ENCODE measurements around the gene GDF3.
"Not testable (repeated sequence)": the region's sequence is repeated elsewhere in the genome, so short reads cannot be mapped to it uniquely, and the experiment has no call there.

The GDF3 gene

DNA sequence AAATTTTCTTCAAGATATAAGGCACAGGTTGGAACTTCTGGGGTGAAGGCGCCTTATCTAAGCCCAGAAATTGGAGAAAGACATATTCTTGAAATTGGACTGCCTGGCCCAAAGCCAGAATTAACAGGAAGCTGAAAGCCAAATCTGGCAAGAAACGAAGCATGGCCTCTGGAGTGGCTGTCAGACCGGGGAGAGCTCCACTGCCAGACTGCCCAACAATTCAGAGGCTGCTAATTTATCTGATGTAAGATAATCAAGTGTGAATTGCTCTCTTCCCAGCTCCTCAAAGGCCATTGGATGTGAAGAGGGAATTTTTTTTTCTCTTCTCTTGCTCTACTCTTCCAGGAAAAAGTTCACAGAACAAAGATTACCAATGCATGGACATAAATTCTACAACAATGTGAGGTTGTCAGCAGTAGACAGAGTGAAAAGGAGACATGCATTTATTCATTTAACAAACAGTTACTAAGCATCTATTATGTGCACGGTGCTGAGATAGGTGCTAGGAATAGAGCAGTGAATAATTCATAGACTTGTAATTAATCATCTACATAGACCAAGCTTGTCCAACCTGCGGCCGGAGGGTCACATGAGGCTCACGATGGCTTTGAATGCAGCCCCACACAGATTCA, at the start of gene GDF3:
Gene GDF3, minus strand, starts transcription at position 210 of the 632 bp plus-strand sequence. Its CDS starts 47 bp downstream, at position 163.
- DNase-seq (ENCODE audit: low spot score) = no peak

DNA sequence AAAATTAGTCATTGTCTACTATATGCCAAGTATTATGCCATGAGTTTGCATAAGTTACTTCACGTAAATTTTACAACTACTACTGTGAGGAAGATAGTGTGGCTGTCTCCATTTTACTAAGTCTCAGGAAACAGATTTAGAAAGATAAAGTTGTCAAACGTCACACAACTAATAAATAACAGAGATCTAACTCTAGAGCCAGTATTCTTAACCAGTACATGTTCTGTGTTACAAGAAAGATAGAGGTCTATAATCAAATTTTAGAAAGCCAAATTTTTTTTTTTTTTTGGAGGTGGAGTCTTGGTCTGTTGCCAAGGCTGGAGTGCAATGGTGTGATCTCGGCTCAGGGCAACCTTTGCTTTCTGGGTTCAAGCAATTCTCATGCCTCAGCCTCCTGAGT, 37.4 kb upstream of the GDF3 start:
- no peak for DNase-seq (ENCODE audit: low spot score)

GRCh38 chr12:7731486-7731885, 35.9 kb upstream of the GDF3 start:
- DNase-seq (ENCODE audit: low spot score) = no peak

DNA sequence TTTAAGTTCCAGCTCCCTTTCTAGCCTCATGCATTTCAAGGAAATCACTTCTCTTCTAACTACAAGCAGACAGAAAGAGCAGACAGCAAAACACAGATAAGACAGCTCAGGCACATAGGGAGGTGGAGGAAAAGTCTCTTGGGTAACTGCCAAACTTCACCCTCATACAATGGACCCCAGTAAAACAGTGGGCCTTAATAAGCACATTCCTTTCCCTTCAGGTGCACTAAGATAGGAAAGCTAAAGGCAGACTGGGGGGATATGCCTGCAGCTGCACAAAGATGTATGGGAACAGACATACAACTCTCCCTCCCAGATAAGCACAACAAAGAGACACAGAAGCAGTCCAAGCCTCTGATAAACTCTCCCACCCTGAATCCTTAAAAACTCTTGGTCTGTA, 35.4 kb upstream of the GDF3 start:
- DNase-seq (ENCODE audit: low spot score) = not testable (repeated sequence)

- DNase-seq (ENCODE audit: low spot score) = no peak
These were observed 34.2 kb upstream of the GDF3 start for GRCh38 chr12:7729746-7730145.

DNA sequence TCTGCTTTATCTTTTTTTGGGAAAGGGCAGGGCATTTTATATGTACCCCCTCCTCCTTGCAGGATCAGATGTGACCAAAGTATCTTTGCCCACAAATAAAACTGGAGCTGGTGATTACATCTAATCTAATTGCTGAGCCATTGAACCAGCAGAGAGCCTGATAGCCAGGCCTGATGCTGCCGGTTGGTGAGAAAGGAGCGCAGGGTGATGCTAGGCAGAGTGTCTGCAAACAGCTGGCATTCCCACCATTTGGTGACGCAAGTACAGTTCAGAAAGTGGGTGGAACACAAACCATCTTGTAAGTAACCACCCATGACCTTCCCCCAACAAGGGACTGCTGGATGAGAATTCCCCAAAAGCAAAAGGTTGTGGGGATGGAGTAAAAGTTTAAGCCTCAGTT, 28.4 kb upstream of the GDF3 start:
- no peak for DNase-seq (ENCODE audit: low spot score)

DNA sequence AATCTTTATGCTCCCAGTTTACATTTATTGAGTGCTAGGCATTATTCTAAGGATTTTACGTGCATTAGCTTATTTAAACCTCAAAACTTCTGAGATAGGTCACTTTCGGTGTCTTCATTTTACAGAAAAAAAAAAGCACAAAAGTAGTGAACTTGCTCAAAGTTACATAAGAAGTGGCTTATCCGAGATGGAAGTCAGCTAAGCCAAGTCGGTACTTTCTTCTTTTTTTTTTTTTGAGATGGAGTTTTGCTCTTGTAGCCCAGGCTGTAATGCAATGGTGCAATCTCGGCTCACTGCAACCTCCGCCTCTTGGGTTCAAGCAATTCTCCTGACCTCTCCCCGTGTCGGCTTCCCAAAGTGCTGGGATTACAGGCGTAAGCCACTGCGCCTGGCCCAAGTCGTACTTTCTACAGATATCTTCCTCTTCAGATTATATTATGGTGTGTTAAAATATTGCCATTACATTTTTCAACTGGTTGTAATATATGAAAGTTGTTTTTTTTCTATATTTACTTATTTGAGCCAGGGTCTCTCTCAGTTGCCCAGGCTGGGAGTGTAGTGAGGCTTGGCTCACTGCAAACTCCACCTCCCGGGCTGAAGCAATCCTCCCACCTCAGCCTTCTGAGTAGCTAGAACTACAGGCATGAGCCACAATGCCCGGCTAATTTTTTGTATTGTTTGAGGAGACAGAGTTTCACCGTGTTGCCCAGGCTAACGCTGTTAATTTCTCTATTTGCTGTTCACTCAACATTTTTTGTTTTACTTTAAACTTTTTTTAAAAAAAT, 24.6 kb upstream of the GDF3 start:
- no peak for DNase-seq (ENCODE audit: low spot score)

DNA sequence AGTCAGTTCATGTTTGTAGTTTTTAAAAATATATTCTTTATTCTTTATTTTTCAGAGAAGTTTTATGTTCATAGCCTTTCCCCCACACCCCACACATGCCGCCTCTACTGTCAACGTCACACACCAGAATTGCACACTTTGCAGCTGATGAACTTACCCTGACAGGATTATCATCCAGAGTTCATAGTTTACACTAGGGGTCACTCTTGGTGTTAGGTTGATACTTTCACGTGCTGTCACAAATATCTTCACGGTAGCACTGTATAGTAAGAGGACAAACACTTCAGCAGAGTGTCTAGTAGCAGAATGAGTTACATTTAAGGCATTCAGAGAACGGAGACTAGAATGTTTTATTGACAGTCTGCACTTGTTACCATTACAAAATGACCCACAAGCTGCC, 20.8 kb upstream of the GDF3 start:
- no peak for DNase-seq (ENCODE audit: low spot score)

- no peak for DNase-seq (ENCODE audit: low spot score)
These were observed 17.4 kb upstream of the GDF3 start for GRCh38 chr12:7712841-7713442.

- DNase-seq (ENCODE audit: low spot score) = no peak
These were observed 15.6 kb upstream of the GDF3 start, which contains the start of gene DPPA3 for GRCh38 chr12:7711133-7711532. Gene DPPA3, plus strand, starts transcription at chr12:7711433. Its CDS starts 138 bp downstream, at chr12:7711571.

DNA sequence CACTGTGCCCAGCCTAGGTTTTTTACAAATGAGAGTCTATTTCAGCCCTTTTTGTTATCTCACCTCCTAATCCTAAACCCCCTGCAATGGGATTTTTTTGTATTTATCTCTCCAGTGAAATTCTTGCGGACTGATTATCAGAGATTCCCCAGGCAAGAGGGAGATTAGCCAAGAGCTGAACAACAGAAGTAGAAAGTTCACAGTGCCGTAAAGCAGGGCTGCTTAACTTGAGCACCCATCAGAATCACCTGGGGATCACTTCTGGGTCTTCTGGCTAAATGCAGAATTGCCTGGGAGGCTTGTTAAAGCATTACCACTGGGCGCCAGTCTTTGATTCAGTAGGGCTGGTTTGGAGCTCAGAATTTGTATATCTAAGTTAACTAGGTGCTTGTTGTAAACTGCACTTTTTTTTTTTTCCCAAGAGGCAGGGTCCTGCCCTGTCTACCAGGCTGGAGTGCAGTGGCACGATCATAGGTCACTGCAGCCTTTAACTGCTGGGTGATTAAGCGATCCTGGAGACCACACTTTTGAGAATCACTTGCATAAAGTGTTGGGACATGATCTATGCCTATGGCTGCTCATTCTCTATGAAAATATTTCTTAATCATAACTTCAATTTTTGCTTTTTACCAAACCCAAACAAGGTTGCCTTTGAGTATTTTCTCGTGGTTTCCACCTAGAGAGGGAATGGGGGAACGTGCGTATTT, 14.5 kb upstream of the GDF3 start:
- DNase-seq (ENCODE audit: low spot score) = no peak

- no peak for DNase-seq (ENCODE audit: low spot score)
These were observed 10.3 kb upstream of the GDF3 start for GRCh38 chr12:7705846-7706245.

- no peak for DNase-seq (ENCODE audit: low spot score)
These were observed 376 bp downstream of the GDF3 start for GRCh38 chr12:7695237-7695560.

DNA sequence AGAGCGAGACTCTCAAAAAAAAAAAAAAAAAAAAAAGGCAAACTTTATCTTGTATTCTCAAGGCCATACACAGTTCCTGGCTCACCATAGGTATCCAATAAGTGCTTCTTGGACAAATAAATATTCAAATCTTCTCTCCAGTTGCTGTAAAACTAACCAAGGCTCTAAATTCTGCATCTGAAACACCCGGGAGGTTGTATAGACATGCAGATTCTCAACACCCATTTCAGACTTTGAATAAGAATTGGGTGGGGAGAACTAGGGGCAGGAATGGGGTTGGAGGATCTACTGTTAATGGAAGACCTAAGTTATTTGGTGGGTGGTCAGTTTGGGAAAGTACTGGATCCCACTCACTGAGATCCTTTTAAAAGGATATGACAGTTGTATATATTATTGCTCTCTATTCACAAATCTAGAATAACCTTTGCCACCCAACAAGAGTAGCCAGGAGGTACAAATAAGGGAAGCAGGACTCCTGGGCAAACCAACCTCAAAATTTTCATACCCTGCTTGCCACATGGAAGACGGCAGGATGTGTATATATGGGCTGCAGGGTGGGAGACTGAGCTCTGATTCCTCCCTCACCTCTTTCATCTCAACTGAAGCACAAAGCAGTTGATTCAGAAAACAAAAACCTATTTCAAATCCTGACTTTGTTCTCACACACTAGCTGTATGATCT, 879 bp downstream of the GDF3 start:
- DNase-seq (ENCODE audit: low spot score) = no peak

- no peak for DNase-seq (ENCODE audit: low spot score)
These were observed 1.8 kb downstream of the GDF3 start for GRCh38 chr12:7693793-7694192.

DNA sequence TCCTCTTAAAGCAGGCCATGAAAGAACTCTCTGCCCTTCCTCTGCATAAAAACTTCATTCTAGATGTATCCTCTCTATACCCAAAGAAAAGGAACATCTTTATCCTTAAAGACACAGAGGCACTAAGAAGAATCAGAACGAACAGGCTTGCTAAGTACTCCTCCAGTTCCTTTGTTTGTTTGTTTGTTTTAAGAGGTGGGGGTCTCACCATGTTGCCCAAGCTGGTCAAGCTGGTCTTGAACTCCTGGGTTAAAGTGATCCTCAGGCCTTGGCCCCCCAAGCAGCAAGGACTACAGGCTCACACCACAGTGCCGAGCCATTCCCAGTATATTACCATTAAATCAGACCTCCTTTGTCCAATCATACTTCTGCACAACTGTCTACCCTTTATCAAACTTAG, 14.0 kb downstream of the GDF3 start:
- no peak for DNase-seq (ENCODE audit: low spot score)

- no peak for DNase-seq (ENCODE audit: low spot score)
These were observed 16.1 kb downstream of the GDF3 start for GRCh38 chr12:7679251-7680045.

DNA sequence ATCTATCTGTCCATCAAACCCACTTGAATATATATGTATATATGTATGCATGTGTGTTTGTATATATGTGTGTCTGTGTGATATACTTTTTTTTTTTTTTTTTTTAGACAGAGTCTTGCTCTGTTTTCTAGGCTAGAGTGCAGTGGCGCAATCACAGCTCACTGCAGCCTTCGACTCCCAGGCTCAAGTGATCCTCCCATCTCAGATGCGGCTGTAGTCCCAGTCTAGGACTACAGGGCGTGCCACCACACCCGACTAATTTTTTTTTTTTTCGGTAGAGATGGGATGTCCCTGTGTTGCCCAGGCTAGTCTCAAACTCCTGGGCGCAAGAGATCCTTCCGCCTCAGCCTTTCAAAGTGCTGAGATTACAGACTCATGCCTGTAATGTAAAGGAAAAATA, 16.8 kb downstream of the GDF3 start:
- DNase-seq (ENCODE audit: low spot score) = no peak

DNA sequence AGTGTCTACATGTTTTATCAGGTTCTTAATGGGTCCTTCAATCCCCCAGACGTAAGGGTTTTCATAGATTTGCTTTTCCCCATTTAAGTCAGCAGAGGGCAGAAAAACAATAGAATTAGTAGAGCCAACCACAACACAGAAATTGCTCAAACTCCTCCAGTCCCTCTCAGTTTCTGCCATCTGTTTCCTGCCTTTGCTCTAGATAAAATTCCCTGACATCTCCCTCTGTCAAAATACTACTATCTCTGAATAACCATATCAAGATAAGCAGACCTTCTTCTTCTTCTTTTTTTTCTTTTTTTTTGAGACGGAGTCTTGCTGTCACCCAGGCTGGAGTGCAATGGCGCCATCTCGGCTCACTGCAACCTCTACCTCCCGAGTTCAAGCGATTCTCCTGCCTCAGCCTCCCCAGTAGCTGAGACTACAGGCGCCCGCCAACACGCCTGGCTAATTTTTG, 18.1 kb downstream of the GDF3 start:
- peak; percentile 2 for DNase-seq (ENCODE audit: low spot score)

DNA sequence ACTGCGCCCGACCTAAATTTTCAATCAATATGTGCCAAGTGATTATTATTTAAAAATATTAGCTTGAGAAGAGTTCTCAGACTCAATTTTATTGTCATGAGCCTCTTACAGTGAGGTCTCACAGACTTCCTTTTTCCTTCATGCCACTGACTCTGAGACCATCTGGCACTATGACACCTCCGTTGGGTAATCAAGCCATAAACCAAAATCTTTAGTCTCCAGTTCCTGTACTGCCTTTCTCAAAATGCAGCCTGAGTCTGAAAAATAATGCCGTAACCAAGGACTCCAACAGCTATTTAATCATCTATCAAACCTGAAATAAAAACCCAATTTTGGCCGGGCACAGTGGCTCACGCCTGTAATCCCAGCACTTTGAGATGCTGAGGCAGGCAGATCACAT, 20.1 kb downstream of the GDF3 start:
- DNase-seq (ENCODE audit: low spot score) = not testable (repeated sequence)

DNA sequence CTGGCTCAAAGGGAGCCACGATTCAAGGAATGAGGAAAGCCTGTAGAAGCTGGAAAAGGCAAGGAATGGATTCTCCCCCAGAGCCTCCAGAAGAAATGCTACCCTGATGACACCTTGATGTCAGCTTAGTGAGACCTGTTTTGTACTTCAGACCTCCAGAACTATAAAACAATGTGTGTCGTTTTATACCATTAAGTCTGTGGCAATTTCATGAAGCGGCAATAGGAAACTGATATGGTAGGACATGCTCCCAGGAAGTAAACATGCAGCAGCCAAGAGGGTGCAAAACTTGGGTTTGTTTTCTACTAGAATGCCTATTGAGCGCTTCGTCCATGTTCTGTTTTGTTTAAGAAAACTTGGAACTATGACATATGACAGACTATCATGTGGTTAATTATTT, 27.4 kb downstream of the GDF3 start:
- no peak for DNase-seq (ENCODE audit: low spot score)

All from CD4-positive, alpha-beta T cell treated with Interleukin-15 for 4 hours (primary cell).